Loucy (cell line): ENCODE data around the gene FOXJ3.

Source experiments
- H2AFZ ChIP-seq: fragments of 200-600 bp; sonication (generic); 2 replicates; pipeline ENCODE4 v1.6.0; 2016; ENCODE audit warnings: antibody characterized with exemption, mild to moderate bottlenecking, low read length, moderate library complexity
- H3F3A ChIP-seq: fragments of 200-600 bp; 2 replicates; pipeline ENCODE4 v1.6.0; 2016; ENCODE audit warnings: antibody characterized with exemption, low read depth, mild to moderate bottlenecking
- H3K27me3 ChIP-seq: fragments of 200-600 bp; sonication (generic); 2 replicates; pipeline ENCODE4 v1.6.1; 2014; ENCODE audit warnings: low read length, mild to moderate bottlenecking; ENCODE audit not compliant: insufficient read depth, poor library complexity, severe bottlenecking
- H3K36me3 ChIP-seq: fragments of 200-600 bp; sonication (generic); 2 replicates; pipeline ENCODE4 v1.6.1; 2016; ENCODE audit warnings: low read length; ENCODE audit not compliant: insufficient read depth
- H3K4me1 ChIP-seq: fragments of 200-600 bp; sonication (generic); 2 replicates; pipeline ENCODE4 v1.5.1; 2014; ENCODE audit warnings: low read length, mild to moderate bottlenecking; ENCODE audit not compliant: insufficient read depth, poor library complexity, severe bottlenecking
- H3K4me2 ChIP-seq: fragments of 200-600 bp; sonication (generic); 2 replicates; pipeline ENCODE4 v1.6.0; 2014; ENCODE audit warnings: antibody characterized with exemption, low read length, low read depth, mild to moderate bottlenecking; ENCODE audit not compliant: poor library complexity, severe bottlenecking
- H3K4me3 ChIP-seq: fragments of 200-600 bp; sonication (generic); 2 replicates; pipeline ENCODE4 v1.5.1; 2014; ENCODE audit warnings: low read length, mild to moderate bottlenecking, mixed read lengths; ENCODE audit not compliant: poor library complexity, severe bottlenecking
- H3K79me2 ChIP-seq: fragments of 200-600 bp; sonication (generic); 2 replicates; pipeline ENCODE4 v1.6.1; 2014; ENCODE audit warnings: low read length; ENCODE audit not compliant: insufficient read depth
- H3K9ac ChIP-seq: fragments of 200-600 bp; sonication (generic); 2 replicates; pipeline ENCODE4 v1.6.0; 2014; ENCODE audit warnings: mild to moderate bottlenecking, low read depth, low read length, moderate library complexity; ENCODE audit not compliant: poor library complexity, severe bottlenecking
- H3K9me2 ChIP-seq: fragments of 200-600 bp; sonication (generic); replicated peaks from 2 replicates; pipeline ENCODE4 v1.6.1; 2016; ENCODE audit warnings: low read depth, low read length, mixed read lengths
- H3K9me3 ChIP-seq: fragments of 200-600 bp; sonication (generic); 2 replicates; pipeline ENCODE4 v1.6.1; 2014; ENCODE audit warnings: mild to moderate bottlenecking, antibody characterized with exemption, low read length, low read depth; ENCODE audit not compliant: insufficient read depth
- H4K20me1 ChIP-seq: fragments of 200-600 bp; sonication (generic); 2 replicates; pipeline ENCODE4 v1.6.0; 2014; ENCODE audit warnings: antibody characterized with exemption, low read length, mild to moderate bottlenecking; ENCODE audit not compliant: insufficient read depth, poor library complexity, severe bottlenecking
- CTCF ChIP-seq: fragments of 200-600 bp; sonication (generic); conservative IDR thresholded peaks from 2 replicates; pipeline ENCODE4 v1.5.1; 2014; ENCODE audit warnings: mild to moderate bottlenecking, antibody characterized with exemption, low read length
- EZH2phosphoT487 ChIP-seq: fragments of 200-600 bp; IDR thresholded peaks from 2 replicates; pipeline ENCODE4 v1.6.1; 2018; ENCODE audit warnings: antibody characterized with exemption, mild to moderate bottlenecking, moderate library complexity, borderline replicate concordance

FOXJ3 gene

GRCh38 chr1:42163114-42163513 lies 171.9 kb downstream of the FOXJ3 start:
- H3K9me3 ChIP-seq: 0 out of 2 replicates have a peak, but pooled peaks cover 6% of the 10 kb centered on the region
- H3F3A ChIP-seq: no peaks in the 10 kb centered on the region
- H2AFZ ChIP-seq: no peak overlapping the region
- peaks cover 10% of the 10 kb centered on the region for H3K4me1 ChIP-seq
- no peak overlapping the region for H3K4me3 ChIP-seq
- no peaks in the 10 kb centered on the region for H3K27me3 ChIP-seq
- H3K9me2 ChIP-seq: no peaks in the 10 kb centered on the region
- H3K9ac ChIP-seq: no peak overlapping the region
- no peak overlapping the region for H3K4me2 ChIP-seq
- TF ChIP-seq EZH2phosphoT487 (no peak), CTCF (no peak)
- H3K36me3 ChIP-seq: no peaks in the 10 kb centered on the region
- no peaks in the 10 kb centered on the region for H4K20me1 ChIP-seq
- H3K79me2 ChIP-seq: no peaks in the 10 kb centered on the region

DNA sequence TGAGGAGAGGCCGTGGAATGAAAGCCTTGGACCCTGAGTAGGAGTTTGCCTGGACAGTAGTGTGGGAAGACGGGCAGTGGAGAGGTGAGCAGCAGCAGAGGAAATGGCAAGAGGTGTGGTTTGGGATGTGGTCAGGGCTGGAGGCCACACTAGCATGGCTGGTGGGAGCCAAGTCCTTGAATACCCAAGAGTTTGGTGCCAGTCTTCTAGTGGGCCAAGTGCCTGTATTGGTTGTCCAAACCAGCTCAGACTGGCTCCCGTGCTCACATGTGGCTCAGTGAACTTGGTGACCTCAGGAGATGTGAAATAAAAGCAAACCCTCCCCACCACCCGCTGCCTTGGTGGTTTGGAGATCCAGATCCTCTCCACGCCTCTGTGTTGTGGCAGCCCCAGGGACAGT lies 172.9 kb downstream of the FOXJ3 start:
- no peak overlapping the region for H3K9ac ChIP-seq
- H3K27me3 ChIP-seq: no peaks in the 10 kb centered on the region
- no peaks in the 10 kb centered on the region for H4K20me1 ChIP-seq
- H3K4me3 ChIP-seq: no peak overlapping the region
- H3F3A ChIP-seq: no peaks in the 10 kb centered on the region
- peak overlapping the region; percentile 13 for H3K4me2 ChIP-seq
- no peaks in the 10 kb centered on the region for H3K9me2 ChIP-seq
- no peaks in the 10 kb centered on the region for H3K79me2 ChIP-seq
- no peaks in the 10 kb centered on the region for H3K36me3 ChIP-seq
- 0 out of 2 replicates have a peak, but pooled peaks cover 6% of the 10 kb centered on the region for H3K9me3 ChIP-seq
- no peak for TF ChIP-seq CTCF
- no peak overlapping the region for H2AFZ ChIP-seq
- H3K4me1 ChIP-seq: peaks cover 10% of the 10 kb centered on the region

DNA sequence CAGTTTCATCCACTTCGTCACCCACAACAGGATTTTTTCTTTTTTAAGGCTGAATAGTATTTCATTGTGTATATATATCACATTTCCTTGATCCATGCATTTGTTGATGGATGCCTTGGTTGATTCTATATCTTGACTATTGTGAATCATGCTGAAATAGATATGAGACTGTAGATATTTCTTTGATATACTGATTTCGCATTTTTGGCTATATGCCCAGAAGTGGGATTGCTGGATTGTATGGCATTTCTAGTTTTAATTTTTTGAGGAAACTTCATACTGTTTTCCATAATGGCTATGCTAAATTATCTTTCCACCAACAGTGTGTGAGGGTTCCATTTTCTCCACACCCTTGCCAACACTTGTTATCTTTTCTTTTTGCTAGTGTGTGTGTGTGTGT lies 176.8 kb downstream of the FOXJ3 start:
- H3K36me3 ChIP-seq: no peaks in the 10 kb centered on the region
- H3F3A ChIP-seq: no peaks in the 10 kb centered on the region

More for the DNA sequence above, 176.8 kb downstream of the FOXJ3 start:
- TF ChIP-seq CTCF: no peak
- no peak for TF ChIP-seq EZH2phosphoT487
- Histone ChIP-seq H2AFZ (peak overlapping the region; percentile 14; the same call in 1 of the 2 replicates), H3K4me1 (peaks cover 10% of the 10 kb centered on the region), H3K9me2 (no peaks in the 10 kb centered on the region), H3K4me3 (no peak overlapping the region), H3K4me2 (no peak overlapping the region), H4K20me1 (no peaks in the 10 kb centered on the region), H3K9me3 (0 out of 2 replicates have a peak, but pooled peaks cover 6% of the 10 kb centered on the region), H3K79me2 (no peaks in the 10 kb centered on the region), H3K27me3 (no peaks in the 10 kb centered on the region), H3K9ac (no peak overlapping the region)
